Naive thymus-derived CD4-positive, alpha-beta T cell (primary cell): ENCODE results near the gene FHAD1. TPM values are rescaled to one million over a fixed set of nuclear protein-coding genes. Genes with fewer than 3 reads are reported as not detected.

ENCODE experiments used
- ATAC-seq: fragments of 150-1000 bp; cut with Tn5 transposase; 2 replicates; pipeline ENCODE4 v1.10.0; 2021; ENCODE audit warnings: mild to moderate bottlenecking, moderate library complexity
- CTCF ChIA-PET: fragments of 350-600 bp; sonication (Branson Sonifier 250); formaldehyde crosslinking; loops from one replicate; lab custom pipeline; 2021; ENCODE audit warnings: antibody characterized with exemption; lab: Charles Lee
- POLR2A ChIA-PET: fragments of 350-600 bp; sonication (Branson Sonifier 250); formaldehyde crosslinking; loops from one replicate; lab custom pipeline; 2021; ENCODE audit warnings: antibody characterized with exemption, inconsistent platforms; lab: Charles Lee
- DNase-seq, 9 donors: peaks; one replicate each; pipeline versions ENCODE4 v3.0.0 to v3.0.0-alpha.2; 2020 to 2022; ENCODE audit warnings: mixed read lengths in 1 of 9
- H3K27ac ChIP-seq: one replicate; pipeline ENCODE4 v1.7.0; 2013; ENCODE audit warnings: mild to moderate bottlenecking, low read depth, low read length, moderate library complexity
- H3K27me3 ChIP-seq, 2 donors: one replicate each; pipeline ENCODE4 v1.7.0; 2013; ENCODE audit warnings: low read length in 2 of 2, mild to moderate bottlenecking in 2 of 2, moderate library complexity in 2 of 2; ENCODE audit not compliant: control insufficient read depth in 2 of 2, insufficient read depth in 2 of 2
- H3K36me3 ChIP-seq, 3 experiments: 1 replicate in 2 of 3; 2 replicates in 1 of 3; pipeline ENCODE4 v1.7.0; 2013; ENCODE audit warnings: low read length in 3 of 3, mild to moderate bottlenecking in 3 of 3, moderate library complexity in 1 of 3; ENCODE audit not compliant: insufficient read depth in 3 of 3, control insufficient read depth in 2 of 3
- H3K4me1 ChIP-seq, 2 donors: one replicate each; pipeline ENCODE4 v1.7.0; 2013; ENCODE audit warnings: low read length in 2 of 2, mild to moderate bottlenecking in 2 of 2, moderate library complexity in 1 of 2; ENCODE audit not compliant: control insufficient read depth in 2 of 2, insufficient read depth in 2 of 2
- H3K4me3 ChIP-seq: 2 replicates; pipeline ENCODE4 v1.7.0; 2013; ENCODE audit warnings: mild to moderate bottlenecking, low read length
- H3K9me3 ChIP-seq, 3 experiments: 1 replicate in 2 of 3; 2 replicates in 1 of 3; pipeline ENCODE4 v1.7.0; 2013; ENCODE audit warnings: low read length in 3 of 3; ENCODE audit not compliant: control insufficient read depth in 2 of 3
- H3K27ac Mint-ChIP-seq, 9 donors: one replicate each; pipeline ENCODE4 v1.8.0; 2020 to 2022; ENCODE audit warnings: mixed read lengths in 9 of 9, mild to moderate bottlenecking in 8 of 9, moderate library complexity in 5 of 9, inconsistent platforms in 2 of 9
- H3K27me3 Mint-ChIP-seq, 5 donors: one replicate each; pipeline ENCODE4 v1.8.0; 2021 to 2022; ENCODE audit warnings: mixed read lengths in 5 of 5, mild to moderate bottlenecking in 1 of 5
- H3K36me3 Mint-ChIP-seq, 5 donors: one replicate each; pipeline ENCODE4 v1.8.0; 2020 to 2022; ENCODE audit warnings: mixed read lengths in 5 of 5, mild to moderate bottlenecking in 3 of 5, inconsistent platforms in 1 of 5
- H3K4me1 Mint-ChIP-seq, 7 donors: one replicate each; pipeline ENCODE4 v1.8.0; 2020 to 2022; ENCODE audit warnings: mixed read lengths in 7 of 7, mild to moderate bottlenecking in 3 of 7, inconsistent platforms in 1 of 7
- H3K4me3 Mint-ChIP-seq, 10 donors: one replicate each; pipeline ENCODE4 v1.8.0; 2020 to 2022; ENCODE audit warnings: mild to moderate bottlenecking in 10 of 10, mixed read lengths in 10 of 10, moderate library complexity in 6 of 10, inconsistent platforms in 2 of 10
- H3K9me3 Mint-ChIP-seq, 11 donors: one replicate each; pipeline ENCODE4 v1.8.0; 2020 to 2022; ENCODE audit warnings: mixed read lengths in 11 of 11, mild to moderate bottlenecking in 4 of 11, inconsistent platforms in 1 of 11, moderate library complexity in 1 of 11
- intact Hi-C, 2 donors: fragments of 100-400 bp; cut with micrococcal nuclease; formaldehyde crosslinking; loops; one replicate each; pipeline ENCODE4 v1.15.1; 2023
- polyA plus RNA-seq, 2 donors: library from polyadenylated mRNA; unstranded; fragments of 300-500 nt; fragmentation: Illumina TruSeq; gene quantifications; one replicate each; pipeline ENCODE4 v1.2.3, GENCODE V29; 2021
- total RNA-seq, 6 experiments: library from RNA in 5 of 6; stranded (reverse) in 5 of 6; gene quantifications; 1 replicate in 5 of 6; 2 replicates in 1 of 6; pipeline ENCODE4 v1.2.3 and lab custom pipeline; 2021 to 2026

FHAD1 gene
- total and polyA plus RNA-seq, 7 experiments from 2014 or later, result 0.19 to 1.1 TPM; not detected in 5

- Mint-ChIP-seq H3K27ac (no peak overlapping the region), H3K36me3 (no peaks in the 10 kb centered on the region), H3K4me1 (peaks cover 0 to 2% (median 0%) of the 10 kb centered on the region in 7 donors), H3K4me3 (no peak overlapping the region), H3K27me3 (peaks cover 0 to 46% (median 5%) of the 10 kb centered on the region in 5 donors), H3K9me3 (no peaks in the 10 kb centered on the region)
- H3K27ac ChIP-seq, result no peak overlapping the region
- intact Hi-C loops, result no loop called here
- ChIA-PET POLR2A (no interaction called here), CTCF (no interaction called here)
- no peaks in the 10 kb centered on the region for H3K36me3 ChIP-seq
- H3K4me1 ChIP-seq, result no peaks in the 10 kb centered on the region
- no peaks in the 10 kb centered on the region for H3K9me3 ChIP-seq
- DNase-seq, result no peak
- H3K27me3 ChIP-seq, result no peaks in the 10 kb centered on the region
- no peak overlapping the region for H3K4me3 ChIP-seq
- no peak for ATAC-seq
These were observed 34.6 kb upstream of the FHAD1 start for GRCh38 chr1:15212216-15212953.

GRCh38 chr1:15212954-15213291 is 34.1 kb upstream of the FHAD1 start:
- Histone ChIP-seq H3K36me3 (no peaks in the 10 kb centered on the region), H3K27ac (no peak overlapping the region), H3K4me1 (no peaks in the 10 kb centered on the region), H3K9me3 (no peaks in the 10 kb centered on the region), H3K4me3 (no peak overlapping the region), H3K27me3 (no peaks in the 10 kb centered on the region)
- Mint-ChIP-seq H3K27me3 (peaks cover 0 to 49% (median 5%) of the 10 kb centered on the region in 5 donors), H3K9me3 (no peaks in the 10 kb centered on the region), H3K36me3 (no peaks in the 10 kb centered on the region), H3K4me1 (peaks cover 0 to 2% (median 0%) of the 10 kb centered on the region in 7 donors), H3K4me3 (no peak overlapping the region), H3K27ac (no peak overlapping the region)
- DNase-seq (no peak), ATAC-seq (no peak)
- intact Hi-C loops, result no loop called here
- POLR2A ChIA-PET, result no interaction called here
- CTCF ChIA-PET, result no interaction called here

GRCh38 chr1:15213341-15213821 is 33.6 kb upstream of the FHAD1 start:
- ATAC-seq, result no peak
- no peaks in the 10 kb centered on the region for H3K36me3 Mint-ChIP-seq
- H3K4me1 Mint-ChIP-seq, result peaks cover 0 to 5% (median 0%) of the 10 kb centered on the region in 7 donors
- no peaks in the 10 kb centered on the region for H3K9me3 Mint-ChIP-seq
- DNase-seq, result no peak
- ChIA-PET CTCF (no interaction called here), POLR2A (no interaction called here)
- no peak overlapping the region for H3K27ac Mint-ChIP-seq
- intact Hi-C loops, result no loop called here
- no peak overlapping the region for H3K27ac ChIP-seq
- H3K27me3 Mint-ChIP-seq, result peaks cover 0 to 47% (median 5%) of the 10 kb centered on the region in 5 donors
- H3K9me3 ChIP-seq, result no peaks in the 10 kb centered on the region
- no peak overlapping the region for H3K4me3 Mint-ChIP-seq
- no peaks in the 10 kb centered on the region for H3K36me3 ChIP-seq
- H3K4me1 ChIP-seq, result no peaks in the 10 kb centered on the region
- H3K4me3 ChIP-seq, result no peak overlapping the region
- H3K27me3 ChIP-seq, result no peaks in the 10 kb centered on the region

GRCh38 chr1:15214527-15214926 is 32.5 kb upstream of the FHAD1 start:
- intact Hi-C loops, result no loop called here
- H3K36me3 ChIP-seq, result no peaks in the 10 kb centered on the region
- DNase-seq, result no peak
- no peaks in the 10 kb centered on the region for H3K9me3 ChIP-seq
- H3K27ac ChIP-seq, result no peak overlapping the region
- ChIA-PET CTCF (no interaction called here), POLR2A (no interaction called here)
- no peaks in the 10 kb centered on the region for H3K4me1 ChIP-seq
- Mint-ChIP-seq H3K4me1 (peaks cover 0 to 9% (median 0%) of the 10 kb centered on the region in 7 donors), H3K9me3 (no peaks in the 10 kb centered on the region), H3K27ac (no peak overlapping the region), H3K27me3 (peaks cover 0 to 49% (median 5%) of the 10 kb centered on the region in 5 donors), H3K36me3 (no peaks in the 10 kb centered on the region), H3K4me3 (no peak overlapping the region)
- no peak for ATAC-seq
- H3K27me3 ChIP-seq, result no peaks in the 10 kb centered on the region
- H3K4me3 ChIP-seq, result no peak overlapping the region

- no peak overlapping the region for H3K27ac ChIP-seq
- intact Hi-C loops, result no loop called here
- ChIA-PET CTCF (no interaction called here), POLR2A (no interaction called here)
- Mint-ChIP-seq H3K36me3 (no peaks in the 10 kb centered on the region), H3K4me1 (peaks cover 0 to 9% (median 0%) of the 10 kb centered on the region in 7 donors), H3K27ac (no peak overlapping the region), H3K27me3 (peaks cover 0 to 46% (median 5%) of the 10 kb centered on the region in 5 donors), H3K4me3 (no peak overlapping the region), H3K9me3 (no peaks in the 10 kb centered on the region)
- H3K4me1 ChIP-seq, result no peaks in the 10 kb centered on the region
- no peak for ATAC-seq
- no peaks in the 10 kb centered on the region for H3K27me3 ChIP-seq
- H3K36me3 ChIP-seq, result no peaks in the 10 kb centered on the region
- no peaks in the 10 kb centered on the region for H3K9me3 ChIP-seq
- H3K4me3 ChIP-seq, result no peak overlapping the region
- no peak for DNase-seq
These were observed 31.9 kb upstream of the FHAD1 start for GRCh38 chr1:15215116-15215515.

- no peak for ATAC-seq
These were observed 29.4 kb upstream of the FHAD1 start for GRCh38 chr1:15217654-15218053.

More at GRCh38 chr1:15217654-15218053, 29.4 kb upstream of the FHAD1 start:
- ChIA-PET CTCF (no interaction called here), POLR2A (no interaction called here)
- no peak for DNase-seq
- Mint-ChIP-seq H3K9me3 (no peaks in the 10 kb centered on the region), H3K4me3 (no peak overlapping the region), H3K4me1 (peaks cover 0 to 9% (median 0%) of the 10 kb centered on the region in 7 donors), H3K27me3 (peaks cover 0 to 47% (median 10%) of the 10 kb centered on the region in 5 donors), H3K36me3 (no peaks in the 10 kb centered on the region), H3K27ac (no peak overlapping the region)
- no peak overlapping the region for H3K27ac ChIP-seq
- H3K36me3 ChIP-seq, result no peaks in the 10 kb centered on the region
- intact Hi-C loops, result no loop called here
- no peaks in the 10 kb centered on the region for H3K4me1 ChIP-seq
- H3K9me3 ChIP-seq, result no peaks in the 10 kb centered on the region
- H3K27me3 ChIP-seq, result no peaks in the 10 kb centered on the region
- no peak overlapping the region for H3K4me3 ChIP-seq
